ENCODE measurements around the gene CPNE7. TPM values are rescaled to one million over a fixed set of nuclear protein-coding genes. Genes with fewer than 3 reads are reported as not detected.

Gene CPNE7
- total and polyA plus RNA-seq, 2 of the 13 experiments (the other 11 are each of a cell fraction or from before 2014, with no cell fraction given): 0.59 TPM; not detected in 1

DNA sequence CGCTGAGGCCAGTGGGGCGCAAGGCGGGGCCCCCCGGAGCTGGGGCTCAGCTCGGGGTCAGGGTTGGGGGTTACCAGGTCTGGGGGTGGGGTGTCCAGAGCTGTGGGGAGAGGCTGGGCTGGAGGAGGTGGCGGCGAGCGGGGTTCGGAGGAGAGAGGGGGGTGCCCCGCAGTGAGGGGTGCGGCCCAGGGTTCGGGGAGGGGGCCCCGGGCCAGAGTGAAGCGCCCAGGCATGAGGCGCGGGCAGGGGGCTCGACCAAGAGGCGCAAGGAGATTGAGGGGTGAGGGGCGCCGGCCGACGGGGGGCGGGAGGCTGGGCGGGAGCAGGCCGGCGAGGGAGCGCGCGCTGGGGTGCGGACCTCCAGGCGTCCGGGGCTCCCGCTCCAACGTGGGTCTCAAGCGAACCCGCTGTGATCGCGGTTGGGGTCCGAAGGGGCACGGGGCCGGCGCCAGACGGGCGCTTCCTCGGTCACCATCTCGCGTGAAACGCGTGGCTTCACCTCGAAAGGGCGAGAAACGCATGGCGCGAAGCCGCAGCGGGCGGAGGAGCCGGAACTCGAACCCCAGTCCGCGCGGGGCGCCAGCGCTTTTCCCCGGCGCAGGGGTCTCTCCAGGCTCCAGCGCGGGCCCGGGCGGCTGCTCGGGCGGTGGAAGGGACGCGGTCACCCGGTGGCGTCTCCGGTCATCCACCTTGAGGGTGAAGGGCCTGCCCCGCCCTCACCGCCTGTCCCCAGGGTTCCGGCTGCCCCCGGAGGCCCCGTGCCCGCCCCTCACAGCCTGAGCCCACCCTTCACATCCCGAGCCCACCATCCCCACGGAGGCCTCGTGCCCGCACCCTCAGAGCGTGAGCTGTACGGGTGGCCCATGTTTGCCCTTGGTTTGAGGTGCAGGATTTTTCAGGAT lies 846 bp downstream of the CPNE7 start:
- Histone ChIP-seq H3K9me3 (ENCODE audit: low read length) (no peaks in the 10 kb centered on the region), H3K36me3 (replicated peaks in 1 of 2; ENCODE audit: control insufficient read depth in 1 of 2, insufficient read depth in 2 of 2, low read length in 2 of 2) (no peaks in the 10 kb centered on the region), H2AFZ (ENCODE audit: low read length) (no peak overlapping the region), H3K4me2 (ENCODE audit: low read depth, low read length) (no peak overlapping the region), H3K4me1 (ENCODE audit: insufficient read depth, low read length) (peaks cover 30% of the 10 kb centered on the region), H3K27me3 (ENCODE audit: control insufficient read depth in 1 of 2, insufficient read depth in 2 of 2, low read length in 2 of 2) (peaks cover 0 to 5% of the 10 kb centered on the region in 2 experiments; a peak in 1 of 5 replicates), H3K4me3 (replicated peaks in 1 of 3; ENCODE audit: insufficient read depth in 1 of 3, low read depth in 2 of 3, low read length in 3 of 3) (no peak overlapping the region), H3K27ac (ENCODE audit: extremely low read length, insufficient read depth, low read length) (no peak overlapping the region), H3K9ac (ENCODE audit: insufficient read depth, low read depth, low read length) (no peak overlapping the region), H3K79me2 (ENCODE audit: insufficient read depth, low read length) (no peaks in the 10 kb centered on the region), H4K20me1 (ENCODE audit: insufficient read depth, low read length) (no peaks in the 10 kb centered on the region)
- BruUV-seq (replicated peaks): no TSS peak
- 79% methylated on average over 83 of the region's 89 CpGs for WGBS (ENCODE audit: low lambda C conversion rate)
- POLR2A ChIA-PET: interaction anchor here (1.3 kb wide), 1 partner anchor 11 kb away, joined by 4 read pairs; no protein-coding TSS in a partner anchor
- no peak for ATAC-seq
- TF ChIP-seq ZNF251 (CRISPR knock-in tag; IDR thresholded peaks at IDR 0.05): no peak
- TF ChIP-seq KDM5A (IDR thresholded peaks at IDR 0.05; ENCODE audit: borderline replicate concordance, low read length): no peak
- TF ChIP-seq, protein P1, sequence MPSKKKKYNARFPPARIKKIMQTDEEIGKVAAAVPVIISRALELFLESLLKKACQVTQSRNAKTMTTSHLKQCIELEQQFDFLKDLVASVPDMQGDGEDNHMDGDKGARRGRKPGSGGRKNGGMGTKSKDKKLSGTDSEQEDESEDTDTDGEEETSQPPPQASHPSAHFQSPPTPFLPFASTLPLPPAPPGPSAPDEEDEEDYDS (CRISPR knock-in tag; IDR thresholded peaks at IDR 0.05): no peak
- TF ChIP-seq PAWR (CRISPR knock-in tag; IDR thresholded peaks at IDR 0.05; ENCODE audit: borderline replicate concordance): no peak
- no peak for TF ChIP-seq CEBPG (CRISPR knock-in tag; IDR thresholded peaks at IDR 0.05)
- no peak for TF ChIP-seq NCOA2 (CRISPR knock-in tag; IDR thresholded peaks at IDR 0.05)
- no peak for TF ChIP-seq JUND (CRISPR knock-in tag; IDR thresholded peaks at IDR 0.05)
- no peak for TF ChIP-seq SNAPC2 (CRISPR knock-in tag; IDR thresholded peaks at IDR 0.05)
- no peak for TF ChIP-seq SMYD3 (CRISPR knock-in tag; IDR thresholded peaks at IDR 0.05)
- TF ChIP-seq CREM (IDR thresholded peaks at IDR 0.05): no peak
- no peak for TF ChIP-seq CREM (CRISPR knock-in tag; IDR thresholded peaks at IDR 0.05)
- TF ChIP-seq ZNF878 (CRISPR knock-in tag; IDR thresholded peaks at IDR 0.05): no peak
- no peak for TF ChIP-seq KMT2A (CRISPR knock-in tag; IDR thresholded peaks at IDR 0.05)
- no peak for TF ChIP-seq REPIN1 (CRISPR knock-in tag; IDR thresholded peaks at IDR 0.05; ENCODE audit: borderline replicate concordance, low read depth)
- no peak for TF ChIP-seq ZNF101 (CRISPR knock-in tag; IDR thresholded peaks at IDR 0.05; ENCODE audit: borderline replicate concordance, low read depth)
- no peak for FAIRE-seq
- intact Hi-C loops (cut with micrococcal nuclease; ENCODE audit: unreplicated experiment): no loop called here
- CTCF ChIA-PET (ENCODE audit: low intra/inter-chr PET ratio, low total read pairs): no interaction called here
- in situ Hi-C loops (cut with HindIII; ENCODE audit: extremely low pct_ligation_motif_present, low pct_unique_long_range_greater_than_20kb): no loop called here
- no peak for DNase-seq (ENCODE audit: low spot score)

All from HepG2 (cell line).